Mesothelial cell of epicardium (in vitro differentiated cells): ENCODE results near the gene FGFR1OP2. TPM values are rescaled to one million over a fixed set of nuclear protein-coding genes. Genes with fewer than 3 reads are reported as not detected.
"Not testable (repeated sequence)": the region's sequence is repeated elsewhere in the genome, so short reads cannot be mapped to it uniquely, and the experiment has no call there.

Source experiments
- DNase-seq, 2 experiments: peaks; one replicate each; pipeline ENCODE4 v3.0.0; 2021; ENCODE audit warnings: low spot score in 2 of 2; ENCODE audit not compliant: unreplicated experiment in 2 of 2
- H3K27ac Mint-ChIP-seq: 2 replicates; pipeline ENCODE4 v1.8.0; 2021; ENCODE audit warnings: mixed read lengths
- H3K27me3 Mint-ChIP-seq: 2 replicates; pipeline ENCODE4 v1.8.0; 2021; ENCODE audit warnings: low read depth, mixed read lengths
- H3K36me3 Mint-ChIP-seq: 2 replicates; pipeline ENCODE4 v1.8.0; 2021; ENCODE audit warnings: mixed read lengths
- H3K4me1 Mint-ChIP-seq: 2 replicates; pipeline ENCODE4 v1.8.0; 2021; ENCODE audit warnings: mixed read lengths
- H3K4me3 Mint-ChIP-seq: 2 replicates; pipeline ENCODE4 v1.8.0; 2021; ENCODE audit warnings: mild to moderate bottlenecking, moderate library complexity, mixed read lengths
- H3K9me3 Mint-ChIP-seq: 2 replicates; pipeline ENCODE4 v1.8.0; 2021; ENCODE audit warnings: mixed read lengths
- CTCF ChIP-seq: fragments of 200-600 bp; sonication (generic); IDR thresholded peaks from one replicate; pipeline ENCODE4 v1.5.0; 2021; ENCODE audit warnings: antibody characterized with exemption; ENCODE audit not compliant: unreplicated experiment
- total RNA-seq: library from RNA; stranded (reverse); gene quantifications from 3 replicates; pipeline ENCODE4 v1.2.1, GENCODE V29; 2021

The FGFR1OP2 gene
- total RNA-seq, 1 donor from 2014 or later, result 52.6 TPM

DNA sequence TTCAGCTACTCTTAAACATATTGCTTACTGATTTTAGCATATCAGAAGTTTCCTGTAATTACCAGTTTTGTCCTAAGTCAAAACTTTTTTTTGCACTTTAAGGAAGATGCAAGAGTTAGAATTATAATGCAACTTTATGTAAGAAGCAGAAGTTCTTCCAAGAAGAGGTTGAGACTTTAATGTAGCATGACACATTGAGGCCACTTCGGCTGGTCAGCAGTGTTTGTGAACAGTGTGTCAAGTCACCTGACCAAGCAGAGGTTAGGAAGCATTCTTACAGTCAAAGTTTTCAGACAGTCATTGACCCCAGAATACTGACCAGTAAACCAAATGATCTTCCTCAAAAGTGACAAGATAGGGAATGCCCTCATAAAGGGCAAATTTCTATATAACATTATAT, 15.2 kb downstream of the FGFR1OP2 start:
- no peaks in the 10 kb centered on the region for H3K4me1 Mint-ChIP-seq
- H3K27ac Mint-ChIP-seq, result no peak overlapping the region
- H3K36me3 Mint-ChIP-seq, result peaks cover 27% of the 10 kb centered on the region
- no peak overlapping the region for H3K4me3 Mint-ChIP-seq
- DNase-seq, result no peak
- no peak for TF ChIP-seq CTCF
- H3K9me3 Mint-ChIP-seq, result peaks cover 2% of the 10 kb centered on the region
- no peaks in the 10 kb centered on the region for H3K27me3 Mint-ChIP-seq

DNA sequence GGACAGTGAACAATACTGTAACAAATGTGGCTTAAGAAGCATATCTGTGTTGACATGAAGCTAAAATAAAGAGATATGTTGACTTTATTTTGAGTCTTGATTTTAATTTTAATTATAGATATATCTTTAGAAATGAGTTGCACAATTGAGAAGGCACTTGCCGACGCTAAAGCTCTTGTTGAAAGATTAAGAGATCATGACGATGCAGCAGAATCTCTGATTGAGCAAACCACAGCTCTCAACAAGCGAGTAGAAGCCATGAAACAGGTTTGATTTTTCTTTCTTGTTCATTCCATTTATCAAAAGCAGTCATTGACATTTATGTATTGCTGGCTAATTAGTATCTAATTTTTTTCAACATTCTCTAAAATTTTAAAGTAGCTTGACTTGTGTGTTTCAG, 15.8 kb downstream of the FGFR1OP2 start:
- no peak for TF ChIP-seq CTCF
- no peak for DNase-seq
- Mint-ChIP-seq H3K27me3 (no peaks in the 10 kb centered on the region), H3K9me3 (no peaks in the 10 kb centered on the region), H3K4me1 (no peaks in the 10 kb centered on the region), H3K4me3 (no peak overlapping the region), H3K27ac (no peak overlapping the region), H3K36me3 (peaks cover 27% of the 10 kb centered on the region)

DNA sequence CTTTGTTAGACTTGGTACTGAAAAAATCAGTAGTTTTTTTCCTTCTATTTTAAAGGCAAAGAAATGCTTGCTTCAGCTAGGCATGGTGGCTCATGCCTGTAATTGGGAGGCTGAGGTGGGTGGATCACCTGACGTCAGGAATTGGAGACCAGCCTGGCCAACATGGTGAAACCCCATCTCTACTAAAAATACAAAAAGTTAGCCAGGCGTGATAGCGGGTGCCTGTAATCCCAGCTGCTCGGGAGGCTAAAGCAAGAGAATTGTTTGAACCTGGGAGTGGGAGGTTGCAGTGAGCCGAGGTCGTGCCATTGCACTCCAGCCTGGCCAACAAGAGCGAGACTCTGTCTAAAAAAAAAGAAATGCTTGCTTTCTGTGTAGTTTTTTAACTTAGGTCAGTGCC, 23.1 kb downstream of the FGFR1OP2 start:
- H3K27ac Mint-ChIP-seq, DNase-seq, H3K4me1 Mint-ChIP-seq, H3K9me3 Mint-ChIP-seq, H3K4me3 Mint-ChIP-seq, H3K27me3 Mint-ChIP-seq: not testable (repeated sequence)
- H3K36me3 Mint-ChIP-seq, result peaks cover 28% of the 10 kb centered on the region

GRCh38 chr12:26961803-26962202, 23.5 kb downstream of the FGFR1OP2 start:
- Mint-ChIP-seq H3K9me3 (no peaks in the 10 kb centered on the region), H3K36me3 (peaks cover 26% of the 10 kb centered on the region), H3K27ac (no peak overlapping the region), H3K4me1 (no peaks in the 10 kb centered on the region), H3K4me3 (no peak overlapping the region), H3K27me3 (no peaks in the 10 kb centered on the region)
- DNase-seq, result no peak
- TF ChIP-seq CTCF, result no peak

DNA sequence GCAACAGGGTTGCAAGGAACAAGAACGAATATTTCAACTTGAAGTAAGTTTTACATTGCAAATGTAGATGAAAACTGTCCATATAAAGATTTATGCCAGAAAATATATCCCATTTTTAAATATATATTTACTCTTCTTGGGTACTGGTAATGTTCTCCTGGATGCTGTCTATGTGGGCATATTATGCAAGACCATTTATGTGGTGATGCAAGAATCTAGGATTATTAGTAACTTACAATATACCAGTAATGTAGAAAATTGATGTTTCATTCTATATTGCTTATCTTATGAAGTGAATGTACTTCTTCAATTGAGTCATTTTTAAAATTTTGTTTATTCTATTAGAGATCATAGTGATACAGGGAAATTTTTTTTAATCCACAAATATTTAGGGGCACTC, 25.1 kb downstream of the FGFR1OP2 start:
- H3K4me3 Mint-ChIP-seq, result no peak overlapping the region
- no peaks in the 10 kb centered on the region for H3K4me1 Mint-ChIP-seq
- no peak for DNase-seq
- no peaks in the 10 kb centered on the region for H3K27me3 Mint-ChIP-seq
- no peak overlapping the region for H3K27ac Mint-ChIP-seq
- TF ChIP-seq CTCF, result no peak
- peaks cover 24% of the 10 kb centered on the region for H3K36me3 Mint-ChIP-seq
- no peaks in the 10 kb centered on the region for H3K9me3 Mint-ChIP-seq

DNA sequence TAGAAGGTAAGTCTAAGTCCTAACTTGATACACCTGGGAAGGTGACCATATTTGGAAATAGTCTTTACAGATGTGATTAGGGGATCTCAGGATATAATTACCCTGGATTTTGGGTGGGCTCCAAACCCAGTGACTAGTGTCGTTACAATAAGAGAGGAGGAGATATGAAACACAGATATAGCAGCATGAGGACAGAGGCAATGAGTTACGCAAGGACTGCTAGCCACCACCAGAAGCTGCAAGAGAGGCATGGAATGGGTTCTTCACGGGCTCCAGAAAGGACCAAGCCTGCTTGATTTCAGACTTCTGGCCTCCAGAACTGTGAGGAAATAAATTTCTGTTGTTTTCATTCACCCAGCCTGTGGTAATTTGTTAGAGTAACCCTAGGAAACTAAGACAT, 28.6 kb downstream of the FGFR1OP2 start:
- Mint-ChIP-seq H3K9me3 (no peaks in the 10 kb centered on the region), H3K27me3 (no peaks in the 10 kb centered on the region), H3K4me1 (no peaks in the 10 kb centered on the region), H3K36me3 (peaks cover 36% of the 10 kb centered on the region), H3K4me3 (no peak overlapping the region), H3K27ac (no peak overlapping the region)
- no peak for TF ChIP-seq CTCF
- no peak for DNase-seq
